Glutamatergic neuron (in vitro differentiated cells): ENCODE data around the gene DCLK2. TPM values are rescaled to one million over a fixed set of nuclear protein-coding genes. Genes with fewer than 3 reads are reported as not detected.

Experiments used
- DNase-seq: peaks from one replicate; pipeline ENCODE4 v3.0.0; 2022
- H3K27ac Mint-ChIP-seq: one replicate; pipeline ENCODE4 v1.8.0; 2020; ENCODE audit warnings: mild to moderate bottlenecking, mixed read lengths, inconsistent platforms; ENCODE audit not compliant: unreplicated experiment
- H3K27me3 Mint-ChIP-seq: one replicate; pipeline ENCODE4 v1.8.0; 2020; ENCODE audit warnings: mild to moderate bottlenecking, moderate library complexity, mixed read lengths, inconsistent platforms; ENCODE audit not compliant: unreplicated experiment
- H3K36me3 Mint-ChIP-seq: one replicate; pipeline ENCODE4 v1.8.0; 2020; ENCODE audit warnings: mild to moderate bottlenecking, mixed read lengths, inconsistent platforms; ENCODE audit not compliant: unreplicated experiment
- H3K4me1 Mint-ChIP-seq: one replicate; pipeline ENCODE4 v1.8.0; 2020; ENCODE audit warnings: mild to moderate bottlenecking, low read depth, mixed read lengths, inconsistent platforms; ENCODE audit not compliant: unreplicated experiment
- H3K4me3 Mint-ChIP-seq: one replicate; pipeline ENCODE4 v1.8.0; 2020; ENCODE audit warnings: mild to moderate bottlenecking, mixed read lengths, inconsistent platforms; ENCODE audit not compliant: unreplicated experiment
- H3K9me3 Mint-ChIP-seq: one replicate; pipeline ENCODE4 v1.8.0; 2020; ENCODE audit warnings: mild to moderate bottlenecking, moderate library complexity, mixed read lengths, inconsistent platforms; ENCODE audit not compliant: unreplicated experiment
- total RNA-seq: library from RNA; stranded (reverse); fragmentation: NEBNext Ultra II Directional; extraction: Animal tissue kit (Norgen Biotek cat#: 25700); gene quantifications from one replicate; pipeline ENCODE4 v1.2.1, GENCODE V29; 2021; ENCODE audit not compliant: unreplicated experiment
- TF ChIP-seq, protein P1 (sequence below): fragments of 200-600 bp; sonication (generic); IDR thresholded peaks from one replicate; pipeline ENCODE4 v1.5.0; 2021; ENCODE audit not compliant: partially characterized antibody, unreplicated experiment

DCLK2 gene
- total RNA-seq, 1 donor from 2014 or later: 36.8 TPM

DNA sequence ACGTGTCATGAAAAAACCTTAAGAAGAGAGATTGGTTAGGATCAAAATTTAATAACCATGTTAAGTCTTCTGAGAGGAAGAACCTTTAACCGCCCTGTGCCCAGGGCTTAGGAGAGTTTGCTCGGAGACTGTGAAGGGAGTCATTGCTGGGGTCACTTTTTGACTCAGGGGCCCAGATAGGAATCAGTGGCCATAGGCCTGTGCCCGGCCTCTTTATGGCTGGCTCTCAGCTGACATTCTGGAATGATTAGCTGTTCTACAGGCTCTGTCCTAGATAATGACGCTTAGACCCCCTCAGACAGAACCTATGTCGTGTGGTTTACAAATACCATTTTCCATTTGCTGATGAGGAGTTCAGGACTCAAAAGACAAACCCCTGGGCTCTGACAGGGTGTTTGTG, 174.1 kb downstream of the DCLK2 start:
- Mint-ChIP-seq H3K36me3 (peaks cover 15% of the 10 kb centered on the region), H3K27me3 (peaks cover 5% of the 10 kb centered on the region), H3K27ac (no peak overlapping the region), H3K9me3 (peaks cover 4% of the 10 kb centered on the region), H3K4me1 (peaks cover 6% of the 10 kb centered on the region), H3K4me3 (no peak overlapping the region)
- DNase-seq: no peak
- TF ChIP-seq, protein P1, sequence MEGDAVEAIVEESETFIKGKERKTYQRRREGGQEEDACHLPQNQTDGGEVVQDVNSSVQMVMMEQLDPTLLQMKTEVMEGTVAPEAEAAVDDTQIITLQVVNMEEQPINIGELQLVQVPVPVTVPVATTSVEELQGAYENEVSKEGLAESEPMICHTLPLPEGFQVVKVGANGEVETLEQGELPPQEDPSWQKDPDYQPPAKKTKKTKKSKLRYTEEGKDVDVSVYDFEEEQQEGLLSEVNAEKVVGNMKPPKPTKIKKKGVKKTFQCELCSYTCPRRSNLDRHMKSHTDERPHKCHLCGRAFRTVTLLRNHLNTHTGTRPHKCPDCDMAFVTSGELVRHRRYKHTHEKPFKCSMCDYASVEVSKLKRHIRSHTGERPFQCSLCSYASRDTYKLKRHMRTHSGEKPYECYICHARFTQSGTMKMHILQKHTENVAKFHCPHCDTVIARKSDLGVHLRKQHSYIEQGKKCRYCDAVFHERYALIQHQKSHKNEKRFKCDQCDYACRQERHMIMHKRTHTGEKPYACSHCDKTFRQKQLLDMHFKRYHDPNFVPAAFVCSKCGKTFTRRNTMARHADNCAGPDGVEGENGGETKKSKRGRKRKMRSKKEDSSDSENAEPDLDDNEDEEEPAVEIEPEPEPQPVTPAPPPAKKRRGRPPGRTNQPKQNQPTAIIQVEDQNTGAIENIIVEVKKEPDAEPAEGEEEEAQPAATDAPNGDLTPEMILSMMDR: no peak

DNA sequence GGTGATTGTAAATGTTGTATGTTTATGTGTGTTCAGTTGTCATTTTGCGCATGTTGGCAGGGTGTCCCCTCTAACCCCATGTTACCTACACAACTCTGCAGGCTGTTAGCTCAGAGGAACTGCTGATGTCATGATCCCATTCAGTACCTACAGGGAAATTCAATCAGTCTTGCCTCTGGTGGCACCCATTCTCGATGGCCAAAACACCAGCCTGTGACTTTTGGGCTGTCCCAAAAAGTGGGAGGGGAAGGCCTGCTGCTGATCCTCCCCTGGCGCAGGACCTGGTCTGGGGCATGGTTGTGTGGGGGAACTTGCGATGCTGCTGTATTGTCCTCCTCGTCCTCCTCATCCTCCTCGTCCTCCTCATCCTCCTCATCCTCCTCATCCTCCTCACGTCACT, 174.5 kb downstream of the DCLK2 start:
- H3K27me3 Mint-ChIP-seq: peaks cover 5% of the 10 kb centered on the region
- TF ChIP-seq, protein P1: no peak
- peaks cover 3% of the 10 kb centered on the region for H3K9me3 Mint-ChIP-seq
- no peak overlapping the region for H3K27ac Mint-ChIP-seq
- peaks cover 6% of the 10 kb centered on the region for H3K4me1 Mint-ChIP-seq
- H3K4me3 Mint-ChIP-seq: no peak overlapping the region
- no peak for DNase-seq
- H3K36me3 Mint-ChIP-seq: peaks cover 15% of the 10 kb centered on the region

DNA sequence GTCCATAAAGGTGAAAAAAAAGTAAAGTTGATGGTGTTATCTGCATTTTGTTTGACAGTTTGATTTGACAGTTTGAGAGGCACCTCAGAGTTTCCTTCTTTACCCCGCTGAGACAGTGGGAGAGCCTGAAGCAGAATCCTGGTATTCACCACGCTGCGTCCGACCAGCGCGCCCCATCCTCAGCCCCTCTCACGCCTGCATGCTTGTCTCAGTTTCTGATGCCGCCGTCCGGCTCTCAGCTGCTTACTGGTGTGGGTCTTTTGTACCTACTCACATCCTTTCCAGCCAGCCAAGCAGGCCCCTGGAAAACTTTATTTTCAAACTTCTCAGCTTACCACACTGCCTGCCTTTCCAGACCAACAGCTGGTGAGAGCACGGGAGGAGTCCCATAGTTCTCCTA, 175.2 kb downstream of the DCLK2 start:
- peaks cover 6% of the 10 kb centered on the region for H3K4me1 Mint-ChIP-seq
- no peak for DNase-seq
- peaks cover 15% of the 10 kb centered on the region for H3K36me3 Mint-ChIP-seq
- TF ChIP-seq, protein P1: no peak
- peaks cover 3% of the 10 kb centered on the region for H3K9me3 Mint-ChIP-seq
- H3K27ac Mint-ChIP-seq: no peak overlapping the region
- peaks cover 5% of the 10 kb centered on the region for H3K27me3 Mint-ChIP-seq
- H3K4me3 Mint-ChIP-seq: no peak overlapping the region

DNA sequence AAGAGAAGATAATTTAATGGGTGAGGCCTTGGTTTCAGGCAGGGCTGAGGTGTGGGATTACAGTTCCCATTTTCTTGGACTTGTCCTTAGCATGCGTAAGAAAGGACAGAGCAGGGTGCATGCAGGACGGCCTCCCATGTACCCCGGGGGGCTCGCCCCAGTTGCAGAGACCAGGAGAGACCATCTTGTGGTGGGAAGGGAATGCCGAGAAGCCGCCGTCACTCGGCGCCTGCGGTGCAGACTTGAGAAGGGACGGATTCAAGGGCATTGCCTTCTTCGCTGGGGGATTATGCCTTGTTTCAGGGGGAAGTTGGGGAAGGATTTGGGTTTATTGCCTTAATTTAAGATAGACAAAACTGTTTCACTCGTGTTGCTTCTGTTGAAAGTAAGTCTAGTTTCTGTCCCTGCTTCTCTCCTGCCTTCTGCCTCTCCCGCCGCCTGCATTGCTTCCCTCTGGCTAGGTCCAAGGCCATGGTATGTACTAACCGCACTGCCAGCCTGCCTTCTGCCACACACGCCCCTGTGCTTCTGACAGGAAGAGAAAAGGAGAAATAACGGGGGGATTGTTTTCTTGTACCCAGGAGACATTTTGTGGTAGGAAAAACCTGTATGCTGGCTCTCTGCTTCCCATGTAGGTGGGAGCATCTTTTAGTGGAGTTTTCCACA, 175.9 kb downstream of the DCLK2 start:
- H3K27ac Mint-ChIP-seq: no peak overlapping the region
- peaks cover 3% of the 10 kb centered on the region for H3K9me3 Mint-ChIP-seq
- H3K36me3 Mint-ChIP-seq: peaks cover 15% of the 10 kb centered on the region
- TF ChIP-seq, protein P1: no peak
- no peak overlapping the region for H3K4me3 Mint-ChIP-seq
- no peak for DNase-seq
- H3K27me3 Mint-ChIP-seq: peaks cover 5% of the 10 kb centered on the region
- H3K4me1 Mint-ChIP-seq: peaks cover 5% of the 10 kb centered on the region

DNA sequence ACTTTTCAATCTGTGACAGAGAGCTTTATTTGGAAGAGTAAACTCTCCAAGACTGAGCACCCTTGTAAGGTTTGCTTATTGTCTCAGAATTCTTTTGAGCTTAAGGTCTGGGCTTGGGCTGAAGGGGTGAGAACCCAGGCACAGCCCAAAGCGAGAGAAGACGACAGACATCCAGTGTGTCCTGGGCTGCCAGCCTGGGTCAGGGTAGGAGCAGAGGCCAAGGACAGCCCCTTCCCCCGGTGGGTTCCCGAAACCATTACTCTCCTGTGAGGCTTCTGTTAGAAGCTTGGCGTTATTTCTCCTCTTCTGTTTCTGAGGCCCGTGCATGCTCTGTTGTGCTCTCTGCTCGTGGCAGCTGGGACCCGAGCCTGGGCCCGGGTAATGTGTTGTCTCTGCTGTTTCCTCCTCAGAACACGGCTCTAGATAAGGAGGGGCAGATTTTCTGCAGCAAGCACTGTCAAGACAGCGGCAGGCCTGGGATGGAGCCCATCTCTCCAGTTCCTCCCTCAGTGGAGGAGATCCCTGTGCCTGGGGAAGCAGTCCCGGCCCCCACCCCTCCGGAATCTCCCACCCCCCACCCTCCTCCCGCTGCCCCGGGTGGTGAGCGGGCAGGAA, 177.5 kb downstream of the DCLK2 start:
- DNase-seq: no peak
- Mint-ChIP-seq H3K4me1 (peaks cover 9% of the 10 kb centered on the region), H3K4me3 (no peak overlapping the region), H3K9me3 (peaks cover 3% of the 10 kb centered on the region), H3K36me3 (peaks cover 15% of the 10 kb centered on the region), H3K27me3 (peaks cover 4% of the 10 kb centered on the region), H3K27ac (no peak overlapping the region)
- TF ChIP-seq, protein P1: no peak
